Measurements from ENCODE around the gene ANKRD36C.
"Not testable (repeated sequence)": the region's sequence is repeated elsewhere in the genome, so short reads cannot be mapped to it uniquely, and the experiment has no call there.

ANKRD36C gene

GRCh38 chr2:95799147-95799889 lies 192.3 kb downstream of the ANKRD36C start:
- H3K18ac ChIP-seq (ENCODE audit: low read length); H4K91ac ChIP-seq (ENCODE audit: low read depth, low read length); H3K4ac ChIP-seq (ENCODE audit: low read depth, low read length); H3K79me2 ChIP-seq (ENCODE audit: control insufficient read depth, insufficient read depth, low read length, poor library complexity); H4K12ac ChIP-seq (ENCODE audit: low read depth, low read length); H3K27ac ChIP-seq (ENCODE audit: low read depth, low read length); H2AK5ac ChIP-seq (ENCODE audit: low read length); H2BK120ac ChIP-seq (ENCODE audit: insufficient read depth, low read length, poor library complexity); H2BK12ac ChIP-seq (ENCODE audit: low read length); H3K79me1 ChIP-seq (ENCODE audit: low read length); DNase-seq; H3K9ac ChIP-seq (ENCODE audit: low read length); H3K4me1 ChIP-seq (ENCODE audit: control insufficient read depth in 1 of 2, insufficient read depth in 2 of 2, low read length in 2 of 2); H3K4me2 ChIP-seq (ENCODE audit: low read length); H3K4me3 ChIP-seq (ENCODE audit: low read depth, low read length); H4K8ac ChIP-seq (ENCODE audit: low read depth, low read length); H3K27me3 ChIP-seq (ENCODE audit: insufficient read depth, low read length); H2AFZ ChIP-seq (ENCODE audit: insufficient read depth, low read length, poor library complexity); H3K14ac ChIP-seq (ENCODE audit: low read length); H2BK5ac ChIP-seq (ENCODE audit: low read depth, low read length, poor library complexity); H3K23ac ChIP-seq (ENCODE audit: low read length); H3K9me3 ChIP-seq (ENCODE audit: insufficient read depth, low read depth, low read length); H3K36me3 ChIP-seq (ENCODE audit: control insufficient read depth in 1 of 2, insufficient read depth in 2 of 2, low read length in 2 of 2): not testable (repeated sequence)
- no CpG with 5 or more reads among the region's 13 CpGs for WGBS (ENCODE audit: extremely low coverage, insufficient coverage, insufficient read length)

GRCh38 chr2:95796249-95797099 lies 195.2 kb downstream of the ANKRD36C start:
- not testable (repeated sequence) for DNase-seq; H3K4me1 ChIP-seq (ENCODE audit: control insufficient read depth in 1 of 2, insufficient read depth in 2 of 2, low read length in 2 of 2); H3K27me3 ChIP-seq (ENCODE audit: insufficient read depth, low read length); H3K4ac ChIP-seq (ENCODE audit: low read depth, low read length); H2BK12ac ChIP-seq (ENCODE audit: low read length); H3K36me3 ChIP-seq (ENCODE audit: control insufficient read depth in 1 of 2, insufficient read depth in 2 of 2, low read length in 2 of 2); H3K4me2 ChIP-seq (ENCODE audit: low read length); H2AK5ac ChIP-seq (ENCODE audit: low read length); H3K79me2 ChIP-seq (ENCODE audit: control insufficient read depth, insufficient read depth, low read length, poor library complexity); H3K9ac ChIP-seq (ENCODE audit: low read length); H2BK120ac ChIP-seq (ENCODE audit: insufficient read depth, low read length, poor library complexity); H3K9me3 ChIP-seq (ENCODE audit: insufficient read depth, low read depth, low read length); H4K91ac ChIP-seq (ENCODE audit: low read depth, low read length); H2BK5ac ChIP-seq (ENCODE audit: low read depth, low read length, poor library complexity); H3K27ac ChIP-seq (ENCODE audit: low read depth, low read length); H4K12ac ChIP-seq (ENCODE audit: low read depth, low read length); H4K8ac ChIP-seq (ENCODE audit: low read depth, low read length); H3K4me3 ChIP-seq (ENCODE audit: low read depth, low read length); H2AFZ ChIP-seq (ENCODE audit: insufficient read depth, low read length, poor library complexity); H3K79me1 ChIP-seq (ENCODE audit: low read length); H3K23ac ChIP-seq (ENCODE audit: low read length); H3K14ac ChIP-seq (ENCODE audit: low read length); H3K18ac ChIP-seq (ENCODE audit: low read length)
- WGBS (ENCODE audit: extremely low coverage, insufficient coverage, insufficient read length) = no CpG with 5 or more reads among the region's 18 CpGs

- WGBS (ENCODE audit: extremely low coverage, insufficient coverage, insufficient read length) = no CpG with 5 or more reads among the region's 5 CpGs
- not testable (repeated sequence) for H3K79me1 ChIP-seq (ENCODE audit: low read length); H3K18ac ChIP-seq (ENCODE audit: low read length); H3K9me3 ChIP-seq (ENCODE audit: insufficient read depth, low read depth, low read length); H3K23ac ChIP-seq (ENCODE audit: low read length); H2BK5ac ChIP-seq (ENCODE audit: low read depth, low read length, poor library complexity); H3K27ac ChIP-seq (ENCODE audit: low read depth, low read length); DNase-seq; H3K4me3 ChIP-seq (ENCODE audit: low read depth, low read length); H4K8ac ChIP-seq (ENCODE audit: low read depth, low read length); H3K4me1 ChIP-seq (ENCODE audit: control insufficient read depth in 1 of 2, insufficient read depth in 2 of 2, low read length in 2 of 2); H4K12ac ChIP-seq (ENCODE audit: low read depth, low read length); H4K91ac ChIP-seq (ENCODE audit: low read depth, low read length); H3K4ac ChIP-seq (ENCODE audit: low read depth, low read length); H2AK5ac ChIP-seq (ENCODE audit: low read length); H3K4me2 ChIP-seq (ENCODE audit: low read length); H2BK12ac ChIP-seq (ENCODE audit: low read length); H2BK120ac ChIP-seq (ENCODE audit: insufficient read depth, low read length, poor library complexity); H3K36me3 ChIP-seq (ENCODE audit: control insufficient read depth in 1 of 2, insufficient read depth in 2 of 2, low read length in 2 of 2); H3K79me2 ChIP-seq (ENCODE audit: control insufficient read depth, insufficient read depth, low read length, poor library complexity); H3K27me3 ChIP-seq (ENCODE audit: insufficient read depth, low read length); H2AFZ ChIP-seq (ENCODE audit: insufficient read depth, low read length, poor library complexity); H3K14ac ChIP-seq (ENCODE audit: low read length); H3K9ac ChIP-seq (ENCODE audit: low read length)
These were observed 197.7 kb downstream of the ANKRD36C start for GRCh38 chr2:95793970-95794369.

- H3K27me3 ChIP-seq (ENCODE audit: insufficient read depth, low read length); H3K4me2 ChIP-seq (ENCODE audit: low read length); H3K27ac ChIP-seq (ENCODE audit: low read depth, low read length); H2BK12ac ChIP-seq (ENCODE audit: low read length); H4K91ac ChIP-seq (ENCODE audit: low read depth, low read length); H2AK5ac ChIP-seq (ENCODE audit: low read length); DNase-seq; H3K14ac ChIP-seq (ENCODE audit: low read length); H2BK5ac ChIP-seq (ENCODE audit: low read depth, low read length, poor library complexity); H3K79me2 ChIP-seq (ENCODE audit: control insufficient read depth, insufficient read depth, low read length, poor library complexity); H3K4ac ChIP-seq (ENCODE audit: low read depth, low read length); H3K36me3 ChIP-seq (ENCODE audit: control insufficient read depth in 1 of 2, insufficient read depth in 2 of 2, low read length in 2 of 2); H3K18ac ChIP-seq (ENCODE audit: low read length); H3K4me3 ChIP-seq (ENCODE audit: low read depth, low read length); H2BK120ac ChIP-seq (ENCODE audit: insufficient read depth, low read length, poor library complexity); H3K79me1 ChIP-seq (ENCODE audit: low read length); H4K12ac ChIP-seq (ENCODE audit: low read depth, low read length); H3K23ac ChIP-seq (ENCODE audit: low read length); H2AFZ ChIP-seq (ENCODE audit: insufficient read depth, low read length, poor library complexity); H3K4me1 ChIP-seq (ENCODE audit: control insufficient read depth in 1 of 2, insufficient read depth in 2 of 2, low read length in 2 of 2); H3K9me3 ChIP-seq (ENCODE audit: insufficient read depth, low read depth, low read length); H4K8ac ChIP-seq (ENCODE audit: low read depth, low read length); H3K9ac ChIP-seq (ENCODE audit: low read length): not testable (repeated sequence)
- no CpG with 5 or more reads among the region's 9 CpGs for WGBS (ENCODE audit: extremely low coverage, insufficient coverage, insufficient read length)
These were observed 201.4 kb downstream of the ANKRD36C start for GRCh38 chr2:95790180-95790579.

Measured in trophoblast cell (in vitro differentiated cells and primary cell).